Esophagus squamous epithelium (tissue), 5 donors: ENCODE data around the gene LPP. TPM values are rescaled to one million over a fixed set of nuclear protein-coding genes. Genes with fewer than 3 reads are reported as not detected.
A peak's percentile ranks its signal among the peaks of the same experiment; 100 is the strongest.

Experiments used
- DNase-seq: peaks from one replicate; lab custom pipeline; 2025; lab: John Stamatoyannopoulos, UW
- H3K27ac ChIP-seq, 4 donors: fragments of 200-600 bp; sonication (generic); one replicate each; pipeline ENCODE4 v1.5.1; 2016 to 2019; ENCODE audit warnings: mild to moderate bottlenecking in 1 of 4
- H3K27me3 ChIP-seq, 4 donors: fragments of 200-600 bp; sonication (generic); 1 replicate in 3 of 4; 2 replicates in 1 of 4; pipeline versions ENCODE4 v1.5.1 to v1.6.0; 2017 to 2021; ENCODE audit warnings: antibody characterized with exemption in 1 of 4
- H3K36me3 ChIP-seq, 3 donors: fragments of 200-600 bp; sonication (generic); one replicate each; pipeline ENCODE4 v1.5.1; 2016 to 2019
- H3K4me1 ChIP-seq, 3 donors: fragments of 200-600 bp; sonication (generic); one replicate each; pipeline ENCODE4 v1.5.1; 2017 to 2019
- H3K4me3 ChIP-seq, 4 donors: fragments of 200-600 bp; sonication (generic); 1 replicate in 3 of 4; 2 replicates in 1 of 4; pipeline ENCODE4 v1.5.1; 2016 to 2019; ENCODE audit warnings: mild to moderate bottlenecking in 2 of 4, moderate library complexity in 1 of 4
- H3K9me3 ChIP-seq, 3 donors: fragments of 200-600 bp; sonication (generic); one replicate each; pipeline ENCODE4 v1.5.1; 2016 to 2019
- CTCF ChIP-seq, 6 experiments: fragments of 450-650 bp in 4 of 6; fragments of 200-600 bp in 2 of 6; sonication (generic) in 2 of 6; IDR thresholded peaks; one replicate each; pipeline ENCODE4 v1.5.1; 2016 to 2019; ENCODE audit warnings: antibody characterized with exemption in 6 of 6, mild to moderate bottlenecking in 4 of 6, moderate library complexity in 4 of 6
- POLR2A ChIP-seq, 4 donors: fragments of 450-650 bp; IDR thresholded peaks; one replicate each; pipeline ENCODE4 v1.6.1; 2017; ENCODE audit warnings: antibody characterized with exemption in 4 of 4, mild to moderate bottlenecking in 4 of 4, moderate library complexity in 3 of 4
- WGBS, 2 donors: methylation state at CpG; one replicate each; pipeline ENCODE4 v1.1.5; 2018; 5-methylcytosine and 5-hydroxymethylcytosine counted together
- intact Hi-C: fragments of 100-400 bp; cut with DNase I; formaldehyde crosslinking; loops from one replicate; pipeline ENCODE4 v1.15.0; 2022
- total RNA-seq, 4 donors: library from RNA; depleted of rRNA; stranded (reverse); fragments of >200 nt; gene quantifications; one replicate each; pipeline ENCODE4 v1.1.0, GENCODE V29; 2016
- donor health status: DM: yes; HTN: yes; CAD: no.

The LPP gene
- total RNA-seq, 4 donors from 2014 or later: 41.4 to 369 (median 97.3) TPM

DNA sequence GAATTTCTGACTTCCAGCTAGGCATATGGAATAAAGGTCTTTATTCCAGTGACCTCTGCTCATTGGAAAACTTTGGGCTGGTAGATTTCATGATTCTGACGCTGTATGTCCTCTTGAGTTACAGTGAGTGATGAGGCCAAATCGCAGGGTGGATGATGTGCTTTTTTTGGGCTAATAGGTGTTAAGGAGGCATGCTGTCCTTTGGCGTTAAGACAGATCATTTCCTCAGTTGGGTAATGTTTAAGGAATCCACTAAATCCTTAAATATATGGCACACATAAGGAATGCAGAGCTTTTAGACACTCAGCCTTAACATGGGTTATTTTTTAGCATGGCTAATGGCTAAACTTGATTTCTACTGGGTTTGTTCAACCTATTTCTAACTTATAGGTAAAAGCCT lies 87.9 kb downstream of the LPP start:
- H3K4me3 ChIP-seq: no peak overlapping the region
- WGBS, 2 donors: 76 to 79% methylated on average over 3 of the region's 3 CpGs
- peak overlapping the region in 3 of 4 donors; percentile 56 to 69 (median 65) for H3K27ac ChIP-seq

GRCh38 chr3:188242436-188243123 lies 88.6 kb downstream of the LPP start:
- TF ChIP-seq POLR2A (IDR thresholded peaks at IDR 0.05): no peak
- no peak for DNase-seq
- Histone ChIP-seq H3K4me3 (no peak overlapping the region), H3K9me3 (no peaks in the 10 kb centered on the region), H3K4me1 (peaks cover 0 to 58% (median 12%) of the 10 kb centered on the region in 3 donors), H3K27me3 (no peaks in the 10 kb centered on the region), H3K36me3 (peaks cover 0 to 6% (median 0%) of the 10 kb centered on the region in 3 donors), H3K27ac (peak overlapping the region in 3 of 4 donors; percentile 56 to 69 (median 65))
- intact Hi-C loops: no loop called here
- WGBS, 2 donors: 62 to 75% methylated on average over 3 of the region's 3 CpGs

More for the DNA sequence above, 87.9 kb downstream of the LPP start:
- Histone ChIP-seq H3K27me3 (no peaks in the 10 kb centered on the region), H3K9me3 (no peaks in the 10 kb centered on the region), H3K36me3 (peaks cover 0 to 6% (median 0%) of the 10 kb centered on the region in 3 donors), H3K4me1 (peaks cover 0 to 58% (median 12%) of the 10 kb centered on the region in 3 donors)
- DNase-seq: no peak
- intact Hi-C loops: no loop called here
- TF ChIP-seq CTCF (IDR thresholded peaks at IDR 0.05) (no peak), POLR2A (IDR thresholded peaks at IDR 0.05) (no peak)

DNA sequence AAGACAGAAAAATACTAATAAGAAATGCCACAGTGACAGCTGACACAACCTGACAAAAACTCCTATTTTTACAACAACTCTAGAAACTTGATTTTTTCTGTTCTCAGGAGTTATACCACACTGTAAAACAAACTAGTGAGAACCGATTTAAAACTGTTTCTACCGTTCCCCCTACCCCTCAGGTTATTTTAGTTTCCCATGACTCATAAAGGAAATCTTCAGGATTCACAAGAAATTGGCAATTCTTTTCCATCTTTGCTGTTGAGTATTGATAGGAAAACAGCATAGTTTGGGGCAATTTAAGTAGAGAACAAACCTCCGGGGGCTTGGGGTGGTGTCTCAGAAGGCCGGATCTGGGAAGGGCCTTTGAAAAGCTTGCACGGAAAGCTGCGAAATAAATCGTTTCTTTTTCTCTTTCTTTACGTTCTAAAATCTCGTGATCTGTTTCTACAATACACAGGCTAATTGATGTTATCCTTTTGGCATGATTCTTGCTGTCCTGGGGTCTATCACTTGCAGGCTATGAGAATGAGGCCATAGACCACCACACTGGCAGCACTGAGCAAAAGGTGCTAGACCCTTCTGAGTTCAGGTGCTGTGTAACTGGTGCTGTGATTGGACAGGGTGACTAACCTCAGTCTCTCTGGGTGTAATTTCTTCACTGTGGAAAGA lies 89.3 kb downstream of the LPP start:
- Histone ChIP-seq H3K36me3 (peaks cover 0 to 6% (median 0%) of the 10 kb centered on the region in 3 donors), H3K4me1 (peaks cover 0 to 58% (median 12%) of the 10 kb centered on the region in 3 donors), H3K27ac (peak overlapping the region in 3 of 4 donors; percentile 56 to 65 (median 60)), H3K4me3 (no peak overlapping the region), H3K9me3 (no peaks in the 10 kb centered on the region), H3K27me3 (no peaks in the 10 kb centered on the region)
- TF ChIP-seq CTCF (IDR thresholded peaks at IDR 0.05) (no peak), POLR2A (IDR thresholded peaks at IDR 0.05) (no peak)
- WGBS, 2 donors: 65 to 67% methylated on average over 9 of the region's 9 CpGs
- no peak for DNase-seq
- intact Hi-C loops: no loop called here

DNA sequence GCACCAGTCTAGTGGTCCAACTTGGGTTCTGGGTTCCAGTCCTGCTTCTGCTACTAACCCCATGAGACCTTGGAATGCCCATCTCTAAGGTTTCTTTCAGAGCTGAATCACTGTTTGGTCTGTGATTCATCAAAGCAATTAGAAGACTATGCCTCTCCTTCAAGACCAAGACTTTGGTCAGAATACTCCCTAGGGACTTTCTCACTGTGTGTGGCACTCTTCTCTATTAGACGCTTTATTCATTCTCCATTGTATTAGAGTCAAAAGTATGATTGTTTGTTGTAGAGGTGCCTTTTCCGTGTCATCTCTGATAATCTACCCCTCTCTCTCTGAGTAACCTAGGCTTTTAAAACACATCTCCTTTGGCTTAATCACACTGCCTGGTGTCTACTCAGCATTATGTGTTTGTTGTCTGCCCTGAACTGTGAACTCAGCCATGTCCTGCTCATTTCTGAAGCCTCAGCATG lies 90.5 kb downstream of the LPP start:
- WGBS, 2 donors: 69% methylated on average over 2 of the region's 2 CpGs
- Histone ChIP-seq H3K36me3 (peaks cover 0 to 6% (median 0%) of the 10 kb centered on the region in 3 donors), H3K27me3 (no peaks in the 10 kb centered on the region), H3K4me1 (peaks cover 0 to 52% (median 12%) of the 10 kb centered on the region in 3 donors), H3K9me3 (no peaks in the 10 kb centered on the region), H3K4me3 (no peak overlapping the region), H3K27ac (peak overlapping the region in 3 of 4 donors; percentile 53 to 65 (median 56))
- no peak for DNase-seq
- intact Hi-C loops: no loop called here
- TF ChIP-seq POLR2A (IDR thresholded peaks at IDR 0.05) (no peak), CTCF (IDR thresholded peaks at IDR 0.05) (no peak)

DNA sequence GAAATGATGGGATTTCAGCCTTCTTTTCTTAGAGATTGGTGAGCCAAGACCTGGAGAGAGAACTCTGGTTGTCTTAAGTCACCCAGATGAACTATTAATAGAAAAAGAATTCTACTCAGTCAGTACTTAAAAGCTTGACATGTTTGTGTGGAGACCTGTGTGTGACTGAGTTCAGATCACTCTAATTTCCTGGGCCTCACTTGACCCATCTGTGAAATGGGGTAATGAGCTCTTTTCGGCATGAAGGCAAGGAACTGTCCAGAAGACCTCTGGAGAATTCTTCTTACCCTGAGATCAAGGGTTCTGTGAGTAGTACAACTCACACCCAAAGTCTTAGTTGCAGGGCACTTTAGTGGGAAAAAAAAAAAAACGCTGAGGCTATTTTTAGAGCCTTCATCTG lies 92.9 kb downstream of the LPP start:
- Histone ChIP-seq H3K27me3 (no peaks in the 10 kb centered on the region), H3K9me3 (no peaks in the 10 kb centered on the region), H3K4me1 (peaks cover 0 to 33% (median 8%) of the 10 kb centered on the region in 3 donors), H3K4me3 (no peak overlapping the region), H3K36me3 (peaks cover 0 to 6% (median 0%) of the 10 kb centered on the region in 3 donors), H3K27ac (peak overlapping the region in 3 of 4 donors; percentile 27 to 65 (median 45))
- no peak for TF ChIP-seq POLR2A (IDR thresholded peaks at IDR 0.05)
- TF ChIP-seq CTCF (IDR thresholded peaks at IDR 0.05): no peak
- intact Hi-C loops: no loop called here
- WGBS, 2 donors: 73 to 86% methylated on average over 2 of the region's 2 CpGs
- DNase-seq: no peak
